Breast epithelium (tissue), 3 donors: Measurements from ENCODE around the gene MYG1.

Experiments
- POLR2A ChIP-seq: fragments of 450-650 bp; IDR thresholded peaks from one replicate; pipeline ENCODE4 v1.6.1; 2016; ENCODE audit warnings: antibody characterized with exemption, mild to moderate bottlenecking, moderate library complexity
- TF ChIP-seq, protein P1 (sequence below), 3 donors: fragments of 450-650 bp; IDR thresholded peaks; one replicate each; pipeline ENCODE4 v1.5.1; 2016 to 2017; ENCODE audit warnings: antibody characterized with exemption in 3 of 3, mild to moderate bottlenecking in 3 of 3, moderate library complexity in 3 of 3

GRCh38 chr12:53252349-53252916 is 47.1 kb upstream of the MYG1 start:
- TF ChIP-seq, protein P1, sequence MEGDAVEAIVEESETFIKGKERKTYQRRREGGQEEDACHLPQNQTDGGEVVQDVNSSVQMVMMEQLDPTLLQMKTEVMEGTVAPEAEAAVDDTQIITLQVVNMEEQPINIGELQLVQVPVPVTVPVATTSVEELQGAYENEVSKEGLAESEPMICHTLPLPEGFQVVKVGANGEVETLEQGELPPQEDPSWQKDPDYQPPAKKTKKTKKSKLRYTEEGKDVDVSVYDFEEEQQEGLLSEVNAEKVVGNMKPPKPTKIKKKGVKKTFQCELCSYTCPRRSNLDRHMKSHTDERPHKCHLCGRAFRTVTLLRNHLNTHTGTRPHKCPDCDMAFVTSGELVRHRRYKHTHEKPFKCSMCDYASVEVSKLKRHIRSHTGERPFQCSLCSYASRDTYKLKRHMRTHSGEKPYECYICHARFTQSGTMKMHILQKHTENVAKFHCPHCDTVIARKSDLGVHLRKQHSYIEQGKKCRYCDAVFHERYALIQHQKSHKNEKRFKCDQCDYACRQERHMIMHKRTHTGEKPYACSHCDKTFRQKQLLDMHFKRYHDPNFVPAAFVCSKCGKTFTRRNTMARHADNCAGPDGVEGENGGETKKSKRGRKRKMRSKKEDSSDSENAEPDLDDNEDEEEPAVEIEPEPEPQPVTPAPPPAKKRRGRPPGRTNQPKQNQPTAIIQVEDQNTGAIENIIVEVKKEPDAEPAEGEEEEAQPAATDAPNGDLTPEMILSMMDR (IDR thresholded peaks at IDR 0.05): peak in 1 of 3 donors; percentile 21
- no peak for TF ChIP-seq POLR2A
